PC-3 (cell line): ENCODE measurements around the gene UPF3A. TPM values are rescaled to one million over a fixed set of nuclear protein-coding genes. Genes with fewer than 3 reads are reported as not detected.

Experiments
- ATAC-seq: fragments of 200-7000 bp; cut with Tn5 transposase; 2 replicates; pipeline ENCODE4 v1.9.1; 2020; ENCODE audit warnings: mild to moderate bottlenecking, moderate library complexity
- BruUV-seq: library from RNA; stranded (reverse); fragments of 400-500 nt; replicated peaks from 2 replicates; lab custom pipeline; 2021; lab: Mats Ljungman, UMichigan
- CTCF ChIA-PET: fragments of 300-600 bp; sonication (Branson Sonifier 250); formaldehyde crosslinking; loops from one replicate; lab custom pipeline; 2022; ENCODE audit warnings: antibody characterized with exemption; lab: Charles Lee
- POLR2A ChIA-PET: fragments of 300-600 bp; sonication (Branson Sonifier 250); formaldehyde crosslinking; loops from one replicate; lab custom pipeline; 2022; ENCODE audit warnings: antibody characterized with exemption; ENCODE audit not compliant: unreplicated experiment; lab: Charles Lee
- DNase-seq: peaks from one replicate; pipeline ENCODE4 v3.0.0-alpha.2; 2015
- H2AFZ ChIP-seq: fragments of 300-600 bp; sonication (generic); 2 replicates; pipeline ENCODE4 v1.6.0; 2016; ENCODE audit warnings: antibody characterized with exemption, low read length
- H3F3A ChIP-seq: fragments of 300-600 bp; sonication (generic); one replicate; pipeline ENCODE4 v1.6.0; 2017; ENCODE audit warnings: antibody characterized with exemption, low read length, control low read depth, mild to moderate bottlenecking; ENCODE audit not compliant: unreplicated experiment
- H3K27ac ChIP-seq: fragments of 300-600 bp; sonication (generic); 2 replicates; pipeline ENCODE4 v1.5.1; 2016; ENCODE audit warnings: mild to moderate bottlenecking, low read length
- H3K27me3 ChIP-seq: fragments of 300-600 bp; sonication (generic); 2 replicates; pipeline ENCODE4 v1.6.1; 2016; ENCODE audit warnings: low read length, mixed read lengths
- H3K36me3 ChIP-seq: fragments of 300-600 bp; sonication (generic); 2 replicates; pipeline ENCODE4 v1.6.1; 2016; ENCODE audit warnings: low read depth, mixed run types, low read length, mixed read lengths
- H3K4me1 ChIP-seq: fragments of 300-600 bp; sonication (generic); 2 replicates; pipeline ENCODE4 v1.5.1; 2016; ENCODE audit warnings: low read length; ENCODE audit not compliant: insufficient read depth
- H3K4me2 ChIP-seq: fragments of 300-600 bp; sonication (generic); 2 replicates; pipeline ENCODE4 v1.6.0; 2016; ENCODE audit warnings: low read length
- H3K4me3 ChIP-seq: fragments of 300-600 bp; sonication (generic); 2 replicates; pipeline ENCODE4 v1.5.1; 2016; ENCODE audit warnings: mild to moderate bottlenecking, low read length, mixed read lengths
- H3K79me2 ChIP-seq: fragments of 300-600 bp; sonication (generic); 2 replicates; pipeline ENCODE4 v1.6.1; 2017; ENCODE audit warnings: low read length, mixed read lengths
- H3K9ac ChIP-seq: fragments of 300-600 bp; sonication (generic); 2 replicates; pipeline ENCODE4 v1.6.0; 2016; ENCODE audit warnings: mild to moderate bottlenecking, low read length
- H3K9me2 ChIP-seq: fragments of 300-600 bp; sonication (generic); replicated peaks from 2 replicates; pipeline ENCODE4 v1.6.1; 2016; ENCODE audit warnings: mixed run types, low read length, mixed read lengths
- H3K9me3 ChIP-seq: fragments of 300-600 bp; sonication (generic); 2 replicates; pipeline ENCODE4 v1.6.1; 2016; ENCODE audit warnings: low read length, mixed read lengths
- H4K20me1 ChIP-seq: fragments of 300-600 bp; sonication (generic); 2 replicates; pipeline ENCODE4 v1.6.1; 2016; ENCODE audit warnings: low read length, mixed read lengths
- CTCF ChIP-seq: fragments of 300-600 bp; sonication (generic); conservative IDR thresholded peaks from 2 replicates; pipeline ENCODE4 v1.5.1; 2017; ENCODE audit warnings: antibody characterized with exemption, low read depth, mild to moderate bottlenecking, low read length
- EZH2 ChIP-seq: fragments of 300-600 bp; sonication (generic); IDR thresholded peaks from one replicate; pipeline ENCODE4 v1.6.1; 2017; ENCODE audit warnings: antibody characterized with exemption, mild to moderate bottlenecking, low read length; ENCODE audit not compliant: unreplicated experiment
- EZH2phosphoT487 ChIP-seq: fragments of 300-600 bp; sonication (generic); IDR thresholded peaks from 2 replicates; pipeline ENCODE4 v1.6.1; 2018; ENCODE audit warnings: mild to moderate bottlenecking, antibody characterized with exemption, low read length, borderline replicate concordance
- intact Hi-C: fragments of 100-400 bp; cut with micrococcal nuclease; formaldehyde crosslinking; loops from 2 replicates; pipeline ENCODE4 v1.9.0; 2023
- total RNA-seq: library from RNA; depleted of rRNA; stranded (reverse); fragments of >200 nt; gene quantifications from 2 replicates; pipeline ENCODE4 v1.2.3, GENCODE V29; 2014

UPF3A gene
- total RNA-seq, 1 experiment from 2014 or later: 18.1 TPM

- H3K27me3 ChIP-seq: no peaks in the 10 kb centered on the region
- H4K20me1 ChIP-seq: peaks cover 5% of the 10 kb centered on the region; the same call in 1 of the 2 replicates
- no peaks in the 10 kb centered on the region for H3F3A ChIP-seq
- ChIA-PET CTCF (no interaction called here), POLR2A (no interaction called here)
- H3K4me2 ChIP-seq: peak overlapping the region; percentile 87
- BruUV-seq: TSS peak; percentile 59
- H2AFZ ChIP-seq: no peak overlapping the region
- no peaks in the 10 kb centered on the region for H3K9me2 ChIP-seq
- peaks cover 16% of the 10 kb centered on the region for H3K36me3 ChIP-seq
- H3K4me1 ChIP-seq: peaks cover 3% of the 10 kb centered on the region; the same call in 1 of the 2 replicates
- peak; percentile 4 for DNase-seq
- H3K79me2 ChIP-seq: peaks cover 30% of the 10 kb centered on the region
- H3K9me3 ChIP-seq: no peaks in the 10 kb centered on the region
- H3K9ac ChIP-seq: peak overlapping the region; percentile 97
- TF ChIP-seq EZH2phosphoT487 (no peak), EZH2 (no peak), CTCF (no peak)
- intact Hi-C loops: no loop called here
- H3K4me3 ChIP-seq: peak overlapping the region; percentile 92
- peak; percentile 18 for ATAC-seq
- H3K27ac ChIP-seq: peak overlapping the region; percentile 61; the same call in 1 of the 2 replicates
Measured at GRCh38 chr13:114235697-114236096, 45.7 kb upstream of the UPF3A start.

GRCh38 chr13:114236227-114236626, 45.2 kb upstream of the UPF3A start:
- no peak overlapping the region for H2AFZ ChIP-seq
- ChIA-PET CTCF (no interaction called here), POLR2A (no interaction called here)
- H3K4me3 ChIP-seq: peak overlapping the region; percentile 92
- ATAC-seq (no peak), DNase-seq (no peak)
- TF ChIP-seq CTCF (no peak), EZH2phosphoT487 (no peak), EZH2 (no peak)
- peak overlapping the region; percentile 87 for H3K4me2 ChIP-seq
- peaks cover 5% of the 10 kb centered on the region; the same call in 1 of the 2 replicates for H4K20me1 ChIP-seq
- H3K36me3 ChIP-seq: peaks cover 16% of the 10 kb centered on the region
- H3K27me3 ChIP-seq: no peaks in the 10 kb centered on the region
- H3K9me3 ChIP-seq: no peaks in the 10 kb centered on the region
- peaks cover 30% of the 10 kb centered on the region for H3K79me2 ChIP-seq
- no TSS peak for BruUV-seq
- H3F3A ChIP-seq: no peaks in the 10 kb centered on the region
- peak overlapping the region; percentile 97; the same call in 1 of the 2 replicates for H3K9ac ChIP-seq
- no peak overlapping the region for H3K27ac ChIP-seq
- H3K9me2 ChIP-seq: no peaks in the 10 kb centered on the region
- H3K4me1 ChIP-seq: peaks cover 3% of the 10 kb centered on the region; the same call in 1 of the 2 replicates
- intact Hi-C loops: no loop called here

GRCh38 chr13:114237415-114238112, 43.8 kb upstream of the UPF3A start:
- H3K36me3 ChIP-seq: peaks cover 22% of the 10 kb centered on the region
- H3K4me2 ChIP-seq: no peak overlapping the region
- no peaks in the 10 kb centered on the region for H3K27me3 ChIP-seq
- BruUV-seq: no TSS peak
- H3K9me3 ChIP-seq: no peaks in the 10 kb centered on the region
- DNase-seq: no peak
- no peaks in the 10 kb centered on the region for H3K9me2 ChIP-seq
- ATAC-seq: no peak
- peaks cover 3% of the 10 kb centered on the region; the same call in 1 of the 2 replicates for H3K4me1 ChIP-seq
- peaks cover 30% of the 10 kb centered on the region for H3K79me2 ChIP-seq
- intact Hi-C loops: no loop called here
- CTCF ChIA-PET: no interaction called here
- TF ChIP-seq EZH2phosphoT487 (no peak), EZH2 (no peak), CTCF (no peak)
- POLR2A ChIA-PET: no interaction called here
- no peak overlapping the region for H3K27ac ChIP-seq
- no peaks in the 10 kb centered on the region for H3F3A ChIP-seq
- no peak overlapping the region for H3K4me3 ChIP-seq
- H3K9ac ChIP-seq: no peak overlapping the region
- H4K20me1 ChIP-seq: peaks cover 5% of the 10 kb centered on the region; the same call in 1 of the 2 replicates
- no peak overlapping the region for H2AFZ ChIP-seq
